BLaER1 treated with 17β-estradiol and CSF1 and Interleukin-3, amounts not matched to agents 10 nM and 100 nM (cell line): ENCODE results near the gene BPIFB2.
"Not testable (repeated sequence)": the region's sequence is repeated elsewhere in the genome, so short reads cannot be mapped to it uniquely, and the experiment has no call there.

ENCODE experiments used
- H3K27ac ChIP-seq, 11 experiments: shearing (Covaris generic); formaldehyde crosslinking; 2 replicates each; pipeline ENCODE4 v1.8.1; 2022
- H3K27me3 ChIP-seq, 11 experiments: shearing (Covaris generic); formaldehyde crosslinking; 2 replicates each; pipeline ENCODE4 v1.8.1; 2022
- H3K36me3 ChIP-seq, 11 experiments: shearing (Covaris generic); formaldehyde crosslinking; 2 replicates each; pipeline ENCODE4 v1.8.1; 2022
- H3K4me1 ChIP-seq, 10 experiments: shearing (Covaris generic); formaldehyde crosslinking; 2 replicates each; pipeline ENCODE4 v1.8.1; 2022
- H3K4me2 ChIP-seq, 11 experiments: shearing (Covaris generic); formaldehyde crosslinking; 2 replicates each; pipeline ENCODE4 v1.8.1; 2022
- H3K4me3 ChIP-seq, 10 experiments: shearing (Covaris generic); formaldehyde crosslinking; 2 replicates each; pipeline ENCODE4 v1.8.1; 2022
- H3K9ac ChIP-seq, 11 experiments: shearing (Covaris generic); formaldehyde crosslinking; 2 replicates each; pipeline ENCODE4 v1.8.1; 2022
- H3K9me3 ChIP-seq, 11 experiments: shearing (Covaris generic); formaldehyde crosslinking; replicated peaks in 1 of 11; 2 replicates each; pipeline ENCODE4 v1.8.1; 2022
- H4K20me1 ChIP-seq, 11 experiments: shearing (Covaris generic); formaldehyde crosslinking; 2 replicates each; pipeline ENCODE4 v1.8.1; 2022
- Cebpa-rat ChIP-seq, 11 experiments: shearing (Covaris generic); IDR thresholded peaks; 2 replicates each; pipeline ENCODE4 v1.8.1; 2022

BPIFB2 gene

GRCh38 chr20:32969356-32970114 lies 38.0 kb upstream of the BPIFB2 start:
- no peak overlapping the region for H3K4me3 ChIP-seq
- peak overlapping the region in 9 of 11 experiments; percentile 3 to 90 (median 52); a peak in 15 of 22 replicates for H3K9ac ChIP-seq
- peaks cover 75 to 96% (median 91%) of the 10 kb centered on the region in 10 experiments for H3K4me1 ChIP-seq
- no peaks in the 10 kb centered on the region for H3K9me3 ChIP-seq
- no peaks in the 10 kb centered on the region for H3K27me3 ChIP-seq
- H4K20me1 ChIP-seq, result no peaks in the 10 kb centered on the region
- TF ChIP-seq Cebpa-rat (IDR thresholded peaks at IDR 0.05), result no peak
- H3K36me3 ChIP-seq, result no peaks in the 10 kb centered on the region
- H3K27ac ChIP-seq, result peak overlapping the region; percentile 88 to 98 (median 95); a peak in 20 of 22 replicates
- H3K4me2 ChIP-seq, result peak overlapping the region; percentile 91 to 100 (median 96)

GRCh38 chr20:32970115-32970972 lies 37.2 kb upstream of the BPIFB2 start:
- Histone ChIP-seq H3K27me3 (no peaks in the 10 kb centered on the region), H4K20me1 (no peaks in the 10 kb centered on the region), H3K9ac (peak overlapping the region; percentile 77 to 90 (median 83)), H3K27ac (peak overlapping the region; percentile 88 to 98 (median 95)), H3K36me3 (no peaks in the 10 kb centered on the region), H3K4me2 (peak overlapping the region; percentile 91 to 100 (median 96)), H3K4me3 (peak overlapping the region in 3 of 10 experiments; percentile 38 to 55 (median 41); a peak in 6 of 20 replicates), H3K4me1 (peaks cover 75 to 100% (median 98%) of the 10 kb centered on the region in 10 experiments), H3K9me3 (no peaks in the 10 kb centered on the region)
- no peak for TF ChIP-seq Cebpa-rat (IDR thresholded peaks at IDR 0.05)

- Histone ChIP-seq H3K4me1 (peaks cover 76 to 100% (median 98%) of the 10 kb centered on the region in 10 experiments), H3K27ac (peak overlapping the region; percentile 88 to 98 (median 95)), H3K27me3 (no peaks in the 10 kb centered on the region), H4K20me1 (no peaks in the 10 kb centered on the region), H3K9me3 (no peaks in the 10 kb centered on the region), H3K36me3 (no peaks in the 10 kb centered on the region), H3K4me3 (peak overlapping the region in 7 of 10 experiments; percentile 13 to 55 (median 41); a peak in 8 of 20 replicates), H3K9ac (peak overlapping the region; percentile 77 to 90 (median 83)), H3K4me2 (peak overlapping the region; percentile 91 to 100 (median 96))
- TF ChIP-seq Cebpa-rat (IDR thresholded peaks at IDR 0.05), result no peak
Measured at GRCh38 chr20:32970973-32971300, 36.6 kb upstream of the BPIFB2 start.

- Histone ChIP-seq H3K4me3 (peak overlapping the region in 8 of 10 experiments; percentile 13 to 55 (median 40); a peak in 9 of 20 replicates), H3K4me1 (peaks cover 83 to 100% (median 99%) of the 10 kb centered on the region in 10 experiments), H3K36me3 (no peaks in the 10 kb centered on the region), H3K27ac (peak overlapping the region; percentile 88 to 98 (median 95)), H3K9me3 (no peaks in the 10 kb centered on the region), H3K4me2 (peak overlapping the region; percentile 91 to 100 (median 96)), H4K20me1 (no peaks in the 10 kb centered on the region), H3K27me3 (no peaks in the 10 kb centered on the region), H3K9ac (peak overlapping the region; percentile 77 to 90 (median 83))
- TF ChIP-seq Cebpa-rat (IDR thresholded peaks at IDR 0.05), result no peak
Measured at GRCh38 chr20:32971703-32972161, 35.8 kb upstream of the BPIFB2 start.

GRCh38 chr20:32972181-32973076 lies 35.1 kb upstream of the BPIFB2 start:
- Histone ChIP-seq H3K9me3 (no peaks in the 10 kb centered on the region), H4K20me1 (no peaks in the 10 kb centered on the region), H3K27ac (peak overlapping the region; percentile 88 to 98 (median 95)), H3K27me3 (no peaks in the 10 kb centered on the region), H3K36me3 (no peaks in the 10 kb centered on the region), H3K4me2 (peak overlapping the region; percentile 91 to 100 (median 96)), H3K4me3 (peak overlapping the region; percentile 14 to 62 (median 42); a peak in 16 of 20 replicates), H3K9ac (peak overlapping the region; percentile 77 to 90 (median 83)), H3K4me1 (peaks cover 84 to 100% (median 99%) of the 10 kb centered on the region in 10 experiments)
- no peak for TF ChIP-seq Cebpa-rat (IDR thresholded peaks at IDR 0.05)

GRCh38 chr20:32973077-32973717 lies 34.3 kb upstream of the BPIFB2 start:
- Histone ChIP-seq H4K20me1 (no peaks in the 10 kb centered on the region), H3K27ac (peak overlapping the region; percentile 88 to 98 (median 95); a peak in 21 of 22 replicates), H3K36me3 (no peaks in the 10 kb centered on the region), H3K9ac (peak overlapping the region; percentile 77 to 90 (median 83); a peak in 20 of 22 replicates), H3K4me2 (peak overlapping the region; percentile 91 to 100 (median 96)), H3K4me1 (peaks cover 80 to 100% (median 99%) of the 10 kb centered on the region in 10 experiments), H3K4me3 (peak overlapping the region in 7 of 10 experiments; percentile 38 to 62 (median 41); a peak in 14 of 20 replicates), H3K9me3 (no peaks in the 10 kb centered on the region), H3K27me3 (no peaks in the 10 kb centered on the region)
- no peak for TF ChIP-seq Cebpa-rat (IDR thresholded peaks at IDR 0.05)

GRCh38 chr20:32974204-32975064 lies 33.1 kb upstream of the BPIFB2 start:
- H3K9ac ChIP-seq, result peak overlapping the region in 1 of 11 experiments; percentile 33; a peak in 1 of 22 replicates
- not testable (repeated sequence) for H3K27me3 ChIP-seq, H3K4me3 ChIP-seq, H3K9me3 ChIP-seq, H4K20me1 ChIP-seq, H3K36me3 ChIP-seq
- peaks cover 69 to 100% (median 99%) of the 10 kb centered on the region in 10 experiments for H3K4me1 ChIP-seq
- peak overlapping the region in 8 of 11 experiments; percentile 30 to 98 (median 68); a peak in 15 of 22 replicates for H3K27ac ChIP-seq
- peak overlapping the region; percentile 18 to 100 (median 96); a peak in 21 of 22 replicates for H3K4me2 ChIP-seq

- H3K9me3 ChIP-seq, H4K20me1 ChIP-seq, H3K36me3 ChIP-seq, H3K4me3 ChIP-seq, H3K27me3 ChIP-seq, H3K9ac ChIP-seq: not testable (repeated sequence)
- peaks cover 69 to 100% (median 99%) of the 10 kb centered on the region in 10 experiments for H3K4me1 ChIP-seq
- H3K4me2 ChIP-seq, result peak overlapping the region in 9 of 11 experiments; percentile 41 to 100 (median 96); a peak in 16 of 22 replicates
- H3K27ac ChIP-seq, result peak overlapping the region in 6 of 11 experiments; percentile 24 to 98 (median 94); a peak in 9 of 22 replicates
Measured at GRCh38 chr20:32975121-32975520, 32.4 kb upstream of the BPIFB2 start.
